Measurements from ENCODE around the gene FBXL7. TPM values are rescaled to one million over a fixed set of nuclear protein-coding genes. Genes with fewer than 3 reads are reported as not detected.
A peak's percentile ranks its signal among the peaks of the same experiment; 100 is the strongest.

The FBXL7 gene
- total RNA-seq, 1 donor from 2014 or later = 12.3 TPM

- H4K20me1 ChIP-seq (ENCODE audit: low read depth) = no peaks in the 10 kb centered on the region
- no peak overlapping the region for H2AFZ ChIP-seq (replicated peaks)
- no peaks in the 10 kb centered on the region for H3K4me1 Mint-ChIP-seq
- no peak for DNase-seq (ENCODE audit: low spot score)
- no peak overlapping the region for H3K27ac Mint-ChIP-seq
- H3K27me3 Mint-ChIP-seq (ENCODE audit: insufficient read depth, low read depth) = no peaks in the 10 kb centered on the region
- no peak overlapping the region for H3K4me2 ChIP-seq
- H3K9me3 ChIP-seq (ENCODE audit: low read depth) = no peaks in the 10 kb centered on the region
- no peak for TF ChIP-seq EZH2phosphoT487 (IDR thresholded peaks at IDR 0.05)
- no peak for TF ChIP-seq EZH2 (IDR thresholded peaks at IDR 0.05)
- no peak for TF ChIP-seq CTCF (IDR thresholded peaks at IDR 0.05)
- no peak overlapping the region for H3K27ac ChIP-seq
- H3K79me2 ChIP-seq (ENCODE audit: low read depth) = no peaks in the 10 kb centered on the region
- no peaks in the 10 kb centered on the region for H3F3A ChIP-seq (ENCODE audit: low read depth)
- H3K4me3 ChIP-seq = no peak overlapping the region
- no peaks in the 10 kb centered on the region for H3K9me3 Mint-ChIP-seq
- no peaks in the 10 kb centered on the region for H3K27me3 ChIP-seq
- no peaks in the 10 kb centered on the region for H3K36me3 Mint-ChIP-seq
- H3K9ac ChIP-seq = no peak overlapping the region
- H3K36me3 ChIP-seq = no peaks in the 10 kb centered on the region
- H3K4me1 ChIP-seq = no peaks in the 10 kb centered on the region
- no peak overlapping the region for H3K4me3 Mint-ChIP-seq
Measured at GRCh38 chr5:15983392-15983791, 483.4 kb downstream of the FBXL7 start.

MicroRNAs encoded within 50 kb of the gene (microRNA counts, 767-probe panel; counts per million panel counts)
- 460 counts per million, percentile 90 among the panel's probes with 10 or more counts for microRNA hsa-miR-887

Small RNA genes lying within 50 kb of the gene (microRNA-seq; reads per million reads assigned to microRNA genes)
- gene MIR887 = 57.6 reads per million, percentile 69 among the genes with 10 or more reads in this experiment

Small RNA genes lying within 50 kb of the gene (small RNA-seq; reads per million reads assigned to genes)
- 4.0 reads per million, percentile 93 among the genes with 10 or more reads in this experiment for gene MIR887
